Colonic mucosa (tissue), 4 donors: ENCODE measurements around the gene GLTP. TPM values are rescaled to one million over a fixed set of nuclear protein-coding genes. Genes with fewer than 3 reads are reported as not detected.
A peak's percentile ranks its signal among the peaks of the same experiment; 100 is the strongest.

Source experiments
- DNase-seq: peaks from one replicate; pipeline ENCODE4 v3.0.0-alpha.2; 2020
- H3K27ac ChIP-seq: fragments of 200-600 bp; one replicate; pipeline ENCODE4 v1.8.0; 2021
- H3K27me3 ChIP-seq: fragments of 200-600 bp; one replicate; pipeline ENCODE4 v1.8.0; 2021
- H3K36me3 ChIP-seq: fragments of 200-600 bp; one replicate; pipeline ENCODE4 v1.8.0; 2021
- H3K4me1 ChIP-seq: fragments of 200-600 bp; one replicate; pipeline ENCODE4 v1.8.0; 2021; ENCODE audit warnings: mild to moderate bottlenecking
- H3K4me3 ChIP-seq: fragments of 200-600 bp; one replicate; pipeline ENCODE4 v1.8.0; 2021
- H3K9ac ChIP-seq, 2 donors: one replicate each; pipeline ENCODE4 v1.7.0; 2013; ENCODE audit warnings: control low read depth in 2 of 2, low read depth in 2 of 2, low read length in 2 of 2
- H3K9me3 ChIP-seq: fragments of 200-600 bp; one replicate; pipeline ENCODE4 v1.8.0; 2021
- intact Hi-C: fragments of 100-400 bp; cut with DNase I; formaldehyde crosslinking; loops from one replicate; pipeline ENCODE4 v1.14.1; 2022
- total RNA-seq, 2 donors: library from RNA; stranded (reverse); fragmentation: NEBNext Ultra II Directional in 1 of 2; extraction: Animal tissue kit (Norgen Biotek cat#: 25700) in 1 of 2; gene quantifications; one replicate each; pipeline ENCODE4 v1.2.1, GENCODE V29; 2021
- TF ChIP-seq, protein P1 (sequence below): fragments of 200-600 bp; IDR thresholded peaks from one replicate; pipeline ENCODE4 v1.8.0; 2022; ENCODE audit warnings: antibody characterized with exemption, mild to moderate bottlenecking
- donor health status: healthy.
- donor health status: DM: no; HTN: no; CAD: no.
- donor health status: DM: no; HTN: no; CAD: no.

Gene GLTP
- total RNA-seq, 2 donors from 2014 or later, result 72.0 to 76.3 TPM

GRCh38 chr12:109875572-109876131 lies 4.7 kb downstream of the GLTP start:
- intact Hi-C loops, result no loop called here
- Histone ChIP-seq H3K27ac (peak overlapping the region; percentile 71), H3K9me3 (no peaks in the 10 kb centered on the region), H3K4me1 (peaks cover 21% of the 10 kb centered on the region), H3K27me3 (no peaks in the 10 kb centered on the region), H3K36me3 (no peaks in the 10 kb centered on the region), H3K4me3 (no peak overlapping the region), H3K9ac (peak overlapping the region in 1 of 2 donors; percentile 58)
- peak; percentile 85 for DNase-seq
- TF ChIP-seq, protein P1, sequence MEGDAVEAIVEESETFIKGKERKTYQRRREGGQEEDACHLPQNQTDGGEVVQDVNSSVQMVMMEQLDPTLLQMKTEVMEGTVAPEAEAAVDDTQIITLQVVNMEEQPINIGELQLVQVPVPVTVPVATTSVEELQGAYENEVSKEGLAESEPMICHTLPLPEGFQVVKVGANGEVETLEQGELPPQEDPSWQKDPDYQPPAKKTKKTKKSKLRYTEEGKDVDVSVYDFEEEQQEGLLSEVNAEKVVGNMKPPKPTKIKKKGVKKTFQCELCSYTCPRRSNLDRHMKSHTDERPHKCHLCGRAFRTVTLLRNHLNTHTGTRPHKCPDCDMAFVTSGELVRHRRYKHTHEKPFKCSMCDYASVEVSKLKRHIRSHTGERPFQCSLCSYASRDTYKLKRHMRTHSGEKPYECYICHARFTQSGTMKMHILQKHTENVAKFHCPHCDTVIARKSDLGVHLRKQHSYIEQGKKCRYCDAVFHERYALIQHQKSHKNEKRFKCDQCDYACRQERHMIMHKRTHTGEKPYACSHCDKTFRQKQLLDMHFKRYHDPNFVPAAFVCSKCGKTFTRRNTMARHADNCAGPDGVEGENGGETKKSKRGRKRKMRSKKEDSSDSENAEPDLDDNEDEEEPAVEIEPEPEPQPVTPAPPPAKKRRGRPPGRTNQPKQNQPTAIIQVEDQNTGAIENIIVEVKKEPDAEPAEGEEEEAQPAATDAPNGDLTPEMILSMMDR, result no peak

- H3K36me3 ChIP-seq, result no peaks in the 10 kb centered on the region
- no peaks in the 10 kb centered on the region for H3K9me3 ChIP-seq
- DNase-seq, result no peak
- TF ChIP-seq, protein P1, result no peak
- H3K27ac ChIP-seq, result no peak overlapping the region
- H3K4me1 ChIP-seq, result peaks cover 21% of the 10 kb centered on the region
- H3K4me3 ChIP-seq, result no peak overlapping the region
- intact Hi-C loops, result no loop called here
- no peaks in the 10 kb centered on the region for H3K27me3 ChIP-seq
- H3K9ac ChIP-seq, result no peak overlapping the region
Observed at GRCh38 chr12:109873653-109874052, 6.7 kb downstream of the GLTP start.

DNA sequence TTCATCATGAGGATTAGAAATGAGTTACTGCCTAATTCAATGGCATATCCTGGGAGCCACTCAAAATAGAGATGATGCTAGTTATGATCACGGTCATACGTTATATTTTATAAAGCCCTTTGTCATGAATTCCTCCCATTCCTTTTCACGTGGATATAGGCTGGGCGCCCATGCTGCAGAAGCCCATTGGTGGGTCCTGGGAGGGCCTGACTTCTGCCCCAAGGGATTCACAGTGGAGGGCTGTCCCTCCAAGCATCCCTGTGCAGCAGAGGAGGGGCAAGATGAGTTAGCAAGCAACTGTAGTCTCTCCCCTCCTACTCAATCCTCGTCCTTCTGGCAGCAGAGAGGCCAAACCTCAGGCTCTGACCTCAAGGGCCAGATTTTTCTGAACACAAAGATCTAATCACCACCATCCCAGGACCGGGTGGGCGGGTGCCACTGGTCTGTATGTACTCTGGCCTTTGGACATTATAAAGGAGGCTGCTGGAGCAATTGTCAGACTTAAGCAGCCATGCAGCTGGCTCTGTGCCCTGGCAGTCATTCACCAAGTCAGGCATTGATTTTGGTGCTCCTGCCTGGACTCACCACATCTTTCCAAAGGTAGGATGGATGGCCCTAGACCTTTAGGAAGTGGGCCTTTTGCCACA lies 8.6 kb downstream of the GLTP start:
- TF ChIP-seq, protein P1, result no peak
- no peaks in the 10 kb centered on the region for H3K36me3 ChIP-seq
- no peaks in the 10 kb centered on the region for H3K9me3 ChIP-seq
- no peaks in the 10 kb centered on the region for H3K27me3 ChIP-seq
- intact Hi-C loops, result no loop called here
- peak overlapping the region; percentile 60 for H3K27ac ChIP-seq
- peak overlapping the region in 1 of 2 donors; percentile 55 for H3K9ac ChIP-seq
- H3K4me1 ChIP-seq, result peaks cover 21% of the 10 kb centered on the region
- peak; percentile 89 for DNase-seq
- no peak overlapping the region for H3K4me3 ChIP-seq

- Histone ChIP-seq H3K9me3 (no peaks in the 10 kb centered on the region), H3K4me3 (no peak overlapping the region), H3K36me3 (no peaks in the 10 kb centered on the region), H3K4me1 (peaks cover 18% of the 10 kb centered on the region), H3K9ac (no peak overlapping the region), H3K27me3 (no peaks in the 10 kb centered on the region), H3K27ac (no peak overlapping the region)
- no peak for DNase-seq
- intact Hi-C loops, result no loop called here
- TF ChIP-seq, protein P1, result no peak
Observed at GRCh38 chr12:109870648-109871047, 9.7 kb downstream of the GLTP start.

DNA sequence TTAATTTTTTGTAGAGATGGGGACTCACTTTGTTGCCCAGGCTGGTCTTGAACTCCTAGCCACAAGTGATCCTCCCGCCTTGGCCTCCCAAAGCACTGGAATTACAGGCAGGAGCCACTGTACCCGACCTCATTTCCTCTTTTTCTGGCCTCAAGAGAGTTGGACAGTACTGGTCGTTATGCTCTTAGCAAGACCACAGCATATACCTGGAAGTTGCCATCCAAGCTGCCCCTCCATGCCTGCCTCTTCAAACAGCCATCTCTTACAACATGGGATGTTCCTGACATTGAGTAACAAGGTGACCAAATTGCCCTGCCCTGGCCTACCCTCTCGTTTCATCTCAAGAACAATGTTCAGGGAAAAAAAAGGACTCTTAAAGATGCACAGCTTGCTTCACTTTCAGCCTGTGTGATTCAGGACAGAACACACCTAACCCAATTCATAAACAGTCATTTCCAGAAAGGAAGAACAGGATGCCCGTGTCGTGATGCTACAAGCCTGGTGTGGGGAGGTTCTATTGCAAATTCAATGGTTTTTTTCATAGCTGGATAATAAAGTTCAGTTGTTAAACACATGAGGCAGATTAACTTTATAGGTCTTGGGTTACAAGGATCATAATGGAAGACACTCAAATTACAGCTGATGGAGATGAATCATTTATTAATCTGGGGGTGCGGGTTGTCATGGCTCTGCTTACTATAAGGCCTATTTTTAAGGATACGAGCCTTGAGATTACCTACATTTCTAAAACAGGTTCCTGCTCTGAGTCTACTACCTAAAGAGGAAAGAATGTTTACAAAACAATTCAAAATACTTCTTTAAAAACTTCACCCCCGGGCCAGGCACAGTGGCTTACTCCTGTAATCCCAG lies 11.9 kb downstream of the GLTP start:
- Histone ChIP-seq H3K9me3 (no peaks in the 10 kb centered on the region), H3K4me1 (peaks cover 24% of the 10 kb centered on the region), H3K36me3 (no peaks in the 10 kb centered on the region), H3K9ac (no peak overlapping the region), H3K27me3 (no peaks in the 10 kb centered on the region), H3K4me3 (no peak overlapping the region), H3K27ac (peak overlapping the region; percentile 59)
- intact Hi-C loops, result no loop called here
- TF ChIP-seq, protein P1, result no peak
- no peak for DNase-seq
